Upper lobe of left lung (tissue), 6 donors: ENCODE measurements around the gene APCS. TPM values are rescaled to one million over a fixed set of nuclear protein-coding genes. Genes with fewer than 3 reads are reported as not detected.

Experiments used
- ATAC-seq, 2 donors: fragments of 200-7000 bp; cut with Tn5 transposase; one replicate each; pipeline ENCODE4 v1.9.1; 2022; ENCODE audit warnings: mild to moderate bottlenecking in 2 of 2, moderate library complexity in 2 of 2; ENCODE audit not compliant: low FRiP score in 2 of 2
- DNase-seq, 2 donors: peaks; one replicate each; pipeline ENCODE4 v3.0.0-alpha.2; 2019 to 2020
- H3K27ac ChIP-seq, 4 donors: fragments of 200-600 bp; sonication (generic); one replicate each; pipeline ENCODE4 v1.5.1; 2016 to 2019
- H3K27me3 ChIP-seq, 4 donors: fragments of 200-600 bp; sonication (generic); one replicate each; pipeline ENCODE4 v1.5.1; 2017 to 2019
- H3K36me3 ChIP-seq, 4 donors: fragments of 200-600 bp; sonication (generic); one replicate each; pipeline ENCODE4 v1.5.1; 2016 to 2019
- H3K4me1 ChIP-seq, 4 donors: fragments of 200-600 bp; sonication (generic); one replicate each; pipeline ENCODE4 v1.5.1; 2018 to 2019
- H3K4me3 ChIP-seq, 4 donors: fragments of 200-600 bp; sonication (generic); one replicate each; pipeline ENCODE4 v1.5.1; 2017 to 2019; ENCODE audit warnings: mild to moderate bottlenecking in 2 of 4, moderate library complexity in 1 of 4
- H3K9me3 ChIP-seq, 4 donors: fragments of 200-600 bp; sonication (generic); one replicate each; pipeline ENCODE4 v1.5.1; 2018 to 2019
- EP300 ChIP-seq, 4 donors: sonication (generic); formaldehyde crosslinking; IDR thresholded peaks; one replicate each; pipeline ENCODE4 v1.5.1; 2017; ENCODE audit warnings: antibody characterized with exemption in 4 of 4, control low read depth in 2 of 4
- POLR2A ChIP-seq, 4 donors: fragments of 450-650 bp; IDR thresholded peaks; one replicate each; pipeline ENCODE4 v1.5.1; 2016 to 2017; ENCODE audit warnings: antibody characterized with exemption in 4 of 4, mild to moderate bottlenecking in 2 of 4
- POLR2AphosphoS5 ChIP-seq, 2 donors: sonication (generic); formaldehyde crosslinking; IDR thresholded peaks; one replicate each; pipeline ENCODE4 v1.5.1; 2017; ENCODE audit warnings: antibody characterized with exemption in 2 of 2
- WGBS, 2 donors: methylation state at CpG; one replicate each; pipeline ENCODE4 v1.1.5; 2017 to 2018; 5-methylcytosine and 5-hydroxymethylcytosine counted together
- total RNA-seq, 6 donors: library from RNA; depleted of rRNA in 4 of 6; stranded (reverse); fragments of >200 nt in 4 of 6; gene quantifications; one replicate each; pipeline versions ENCODE4 v1.1.0 to v1.2.1, GENCODE V29; 2016 to 2021
- TF ChIP-seq, protein P1 (sequence below), 6 experiments: fragments of 450-650 bp in 4 of 6; fragments of 200-600 bp in 2 of 6; sonication (generic) in 2 of 6; IDR thresholded peaks; one replicate each; pipeline ENCODE4 v1.5.1; 2016 to 2019; ENCODE audit warnings: antibody characterized with exemption in 6 of 6
- donor health status: DM: no; HTN: no; CAD: no; lungs with moderate emphysema.
- donor health status: DM: no; HTN: yes; CAD: no; lungs with severe emphysema.

APCS gene
- total RNA-seq, 6 donors from 2014 or later = 0.40 to 0.47 TPM; not detected in 4

DNA sequence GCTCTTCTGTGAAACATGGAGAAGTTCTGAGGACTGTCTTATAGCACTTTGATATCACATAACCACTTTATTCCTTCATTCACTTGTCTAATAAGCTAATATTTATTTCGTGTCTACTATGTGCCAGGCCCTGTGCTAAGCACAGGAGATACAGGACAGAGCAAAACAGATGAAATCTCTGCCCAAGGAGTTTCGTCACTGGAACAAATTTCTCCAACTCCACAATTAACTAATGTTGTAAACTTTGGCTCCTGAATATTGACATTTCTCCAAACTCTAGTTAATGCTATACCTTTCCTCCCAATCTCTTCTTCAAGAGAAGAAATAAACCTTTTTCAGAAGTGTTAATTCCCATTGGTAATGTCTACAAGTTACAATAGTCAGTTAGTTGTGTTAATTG, 27.0 kb upstream of the APCS start:
- no peaks in the 10 kb centered on the region for H3K36me3 ChIP-seq
- WGBS, 2 donors = 62 to 74% methylated on average over 2 of the region's 2 CpGs
- peaks cover 0 to 4% (median 0%) of the 10 kb centered on the region in 4 donors for H3K9me3 ChIP-seq
- no peak overlapping the region for H3K27ac ChIP-seq
- no peaks in the 10 kb centered on the region for H3K4me1 ChIP-seq
- H3K27me3 ChIP-seq = no peaks in the 10 kb centered on the region
- ATAC-seq = no peak
- DNase-seq = no peak
- TF ChIP-seq POLR2AphosphoS5 (IDR thresholded peaks at IDR 0.05) (no peak), EP300 (IDR thresholded peaks at IDR 0.05) (no peak), POLR2A (IDR thresholded peaks at IDR 0.05) (no peak)
- TF ChIP-seq, protein P1, sequence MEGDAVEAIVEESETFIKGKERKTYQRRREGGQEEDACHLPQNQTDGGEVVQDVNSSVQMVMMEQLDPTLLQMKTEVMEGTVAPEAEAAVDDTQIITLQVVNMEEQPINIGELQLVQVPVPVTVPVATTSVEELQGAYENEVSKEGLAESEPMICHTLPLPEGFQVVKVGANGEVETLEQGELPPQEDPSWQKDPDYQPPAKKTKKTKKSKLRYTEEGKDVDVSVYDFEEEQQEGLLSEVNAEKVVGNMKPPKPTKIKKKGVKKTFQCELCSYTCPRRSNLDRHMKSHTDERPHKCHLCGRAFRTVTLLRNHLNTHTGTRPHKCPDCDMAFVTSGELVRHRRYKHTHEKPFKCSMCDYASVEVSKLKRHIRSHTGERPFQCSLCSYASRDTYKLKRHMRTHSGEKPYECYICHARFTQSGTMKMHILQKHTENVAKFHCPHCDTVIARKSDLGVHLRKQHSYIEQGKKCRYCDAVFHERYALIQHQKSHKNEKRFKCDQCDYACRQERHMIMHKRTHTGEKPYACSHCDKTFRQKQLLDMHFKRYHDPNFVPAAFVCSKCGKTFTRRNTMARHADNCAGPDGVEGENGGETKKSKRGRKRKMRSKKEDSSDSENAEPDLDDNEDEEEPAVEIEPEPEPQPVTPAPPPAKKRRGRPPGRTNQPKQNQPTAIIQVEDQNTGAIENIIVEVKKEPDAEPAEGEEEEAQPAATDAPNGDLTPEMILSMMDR (IDR thresholded peaks at IDR 0.05) = no peak
- H3K4me3 ChIP-seq = no peak overlapping the region

DNA sequence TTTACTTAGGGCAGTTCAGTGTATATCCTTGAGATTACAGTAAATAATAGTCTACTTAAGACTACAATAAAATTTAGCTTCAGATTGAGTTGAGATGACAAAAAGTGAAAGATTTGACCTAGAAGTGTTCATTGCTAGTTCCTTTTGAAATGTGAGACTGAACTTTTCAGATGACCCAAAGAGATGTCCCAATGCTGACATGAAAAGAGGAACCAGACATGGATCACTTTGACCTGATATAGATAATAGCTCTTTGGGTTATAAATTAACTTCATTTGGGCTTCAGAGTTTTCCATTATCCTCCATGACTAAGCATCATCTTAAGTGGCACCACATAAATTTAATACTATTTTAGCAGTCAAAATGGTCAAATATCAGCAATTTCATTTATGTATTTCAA, 26.1 kb upstream of the APCS start:
- no peak for DNase-seq
- TF ChIP-seq POLR2AphosphoS5 (IDR thresholded peaks at IDR 0.05) (no peak), EP300 (IDR thresholded peaks at IDR 0.05) (no peak), POLR2A (IDR thresholded peaks at IDR 0.05) (no peak)
- TF ChIP-seq, protein P1 (IDR thresholded peaks at IDR 0.05) = no peak
- H3K4me1 ChIP-seq = no peaks in the 10 kb centered on the region
- H3K27me3 ChIP-seq = no peaks in the 10 kb centered on the region
- H3K36me3 ChIP-seq = no peaks in the 10 kb centered on the region
- H3K4me3 ChIP-seq = no peak overlapping the region
- no peak overlapping the region for H3K27ac ChIP-seq
- H3K9me3 ChIP-seq = peaks cover 0 to 4% (median 0%) of the 10 kb centered on the region in 4 donors
- ATAC-seq = no peak

DNA sequence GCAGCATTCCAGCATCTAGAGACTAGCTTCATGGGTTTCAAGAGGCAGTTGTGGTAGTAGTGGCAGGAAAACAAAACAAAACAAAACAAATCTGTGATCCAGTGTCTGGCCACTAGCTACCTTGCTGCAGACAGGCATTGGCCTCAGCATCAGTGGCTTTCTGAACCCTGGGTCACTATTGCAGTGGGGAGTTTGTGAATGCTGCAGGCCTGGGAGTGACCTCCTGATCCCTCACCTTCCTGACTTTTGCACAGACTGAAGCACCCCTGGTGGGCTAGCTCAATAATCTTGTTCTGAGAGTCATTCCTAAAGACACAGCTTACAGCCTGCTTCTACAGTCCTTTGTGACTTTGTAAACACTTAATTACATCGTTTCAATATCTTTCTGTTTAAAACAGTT, 24.9 kb upstream of the APCS start:
- H3K27me3 ChIP-seq = no peaks in the 10 kb centered on the region
- H3K9me3 ChIP-seq = peaks cover 0 to 4% (median 0%) of the 10 kb centered on the region in 4 donors
- no peaks in the 10 kb centered on the region for H3K36me3 ChIP-seq
- no peak overlapping the region for H3K4me3 ChIP-seq
- TF ChIP-seq POLR2AphosphoS5 (IDR thresholded peaks at IDR 0.05) = no peak
- TF ChIP-seq, protein P1 (IDR thresholded peaks at IDR 0.05) = no peak
- TF ChIP-seq EP300 (IDR thresholded peaks at IDR 0.05) = no peak
- TF ChIP-seq POLR2A (IDR thresholded peaks at IDR 0.05) = no peak
- no peak for ATAC-seq
- no peaks in the 10 kb centered on the region for H3K4me1 ChIP-seq
- 30 to 60% methylated on average over 1 of the region's 1 CpG for WGBS, 2 donors
- no peak for DNase-seq
- no peak overlapping the region for H3K27ac ChIP-seq

DNA sequence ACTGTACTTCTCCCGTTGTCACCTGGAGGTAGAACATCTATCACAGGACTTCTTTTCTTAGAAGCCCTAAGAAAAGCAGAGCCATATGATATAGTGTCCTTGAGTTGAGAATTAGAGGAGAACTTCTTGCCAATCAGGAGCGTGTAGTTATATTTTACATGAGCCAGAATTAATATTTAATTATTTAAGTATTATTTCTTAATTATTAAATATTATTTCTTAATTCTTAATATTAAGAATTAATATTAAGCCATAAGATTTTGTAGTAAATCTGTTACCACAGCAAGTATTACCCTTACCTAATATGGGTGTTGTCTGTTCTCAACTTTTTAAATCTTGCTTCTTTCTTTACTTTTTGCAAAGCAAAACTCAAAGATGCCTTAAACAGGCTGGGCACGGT, 10.2 kb upstream of the APCS start:
- Histone ChIP-seq H3K9me3 (no peaks in the 10 kb centered on the region), H3K27me3 (no peaks in the 10 kb centered on the region), H3K4me3 (no peak overlapping the region), H3K27ac (no peak overlapping the region), H3K36me3 (no peaks in the 10 kb centered on the region), H3K4me1 (no peaks in the 10 kb centered on the region)
- TF ChIP-seq POLR2A (IDR thresholded peaks at IDR 0.05) (no peak), POLR2AphosphoS5 (IDR thresholded peaks at IDR 0.05) (no peak), EP300 (IDR thresholded peaks at IDR 0.05) (no peak)
- TF ChIP-seq, protein P1 (IDR thresholded peaks at IDR 0.05) = no peak
- DNase-seq (no peak), ATAC-seq (no peak)
- 93 to 96% methylated on average over 3 of the region's 3 CpGs for WGBS, 2 donors

DNA sequence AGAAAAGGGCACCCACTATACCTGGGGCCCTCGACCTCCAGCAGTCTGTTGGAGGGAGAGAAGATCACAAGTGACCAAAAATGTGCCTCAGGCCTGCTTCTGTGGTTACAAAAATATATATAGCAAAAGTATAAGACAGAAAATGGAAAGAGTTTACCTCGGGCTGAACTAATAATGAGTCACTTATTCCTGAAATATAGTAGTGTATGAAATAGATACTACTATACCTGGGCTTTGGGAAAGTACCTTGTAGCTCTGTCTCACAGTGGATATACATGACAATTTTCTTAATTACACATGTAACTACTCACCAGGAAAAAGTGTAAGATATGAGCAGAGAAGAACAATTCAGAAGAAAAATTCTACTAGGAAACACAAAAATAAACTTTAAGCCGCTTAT, 7.3 kb upstream of the APCS start:
- H3K4me3 ChIP-seq = no peak overlapping the region
- H3K9me3 ChIP-seq = no peaks in the 10 kb centered on the region
- no peaks in the 10 kb centered on the region for H3K36me3 ChIP-seq
- no peak overlapping the region for H3K27ac ChIP-seq
- no peaks in the 10 kb centered on the region for H3K4me1 ChIP-seq
- WGBS, 2 donors = 69 to 79% methylated on average over 3 of the region's 3 CpGs
- no peaks in the 10 kb centered on the region for H3K27me3 ChIP-seq
- DNase-seq (no peak), ATAC-seq (no peak)
- TF ChIP-seq, protein P1 (IDR thresholded peaks at IDR 0.05) = no peak
- TF ChIP-seq EP300 (IDR thresholded peaks at IDR 0.05) = no peak
- no peak for TF ChIP-seq POLR2A (IDR thresholded peaks at IDR 0.05)
- TF ChIP-seq POLR2AphosphoS5 (IDR thresholded peaks at IDR 0.05) = no peak
